Measurements from ENCODE around the gene SOHLH1. TPM values are rescaled to one million over a fixed set of nuclear protein-coding genes. Genes with fewer than 3 reads are reported as not detected.

SOHLH1 gene
- polyA plus RNA-seq, 1 of the 3 experiments (the other 2 are of a cell fraction), result not detected

DNA sequence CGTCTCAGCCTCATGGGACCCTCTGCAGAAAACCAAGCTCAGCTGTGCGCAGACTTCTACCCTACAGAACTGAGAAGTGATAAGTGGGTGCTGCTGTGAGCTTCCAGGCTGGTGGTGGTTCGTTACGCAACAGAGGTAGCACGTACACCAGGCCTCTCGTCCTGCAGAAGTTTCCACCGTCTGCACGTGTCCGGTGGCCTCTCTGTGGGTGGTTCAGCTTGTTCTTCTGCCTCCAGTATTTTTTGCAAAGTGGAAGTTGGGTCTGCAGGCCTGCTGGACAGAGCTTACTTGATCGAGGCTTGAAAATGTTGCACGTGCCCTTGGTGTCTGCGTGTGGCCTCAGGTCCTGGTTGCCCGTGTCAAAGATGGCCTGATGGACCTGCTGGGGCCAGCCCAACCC, 30.2 kb upstream of the SOHLH1 start:
- no peaks in the 10 kb centered on the region for H3K4me1 ChIP-seq (ENCODE audit: control insufficient read depth in 1 of 2, insufficient read depth in 2 of 2, low read depth in 1 of 2, low read length in 1 of 2)
- no peak overlapping the region for H3K27ac ChIP-seq (ENCODE audit: low read depth in 2 of 2, low read length in 1 of 2)
- no peak overlapping the region for H3K9ac ChIP-seq
- no peak overlapping the region for H3K4me2 ChIP-seq
- H3K9me2 ChIP-seq, result no peaks in the 10 kb centered on the region
- POLR2A ChIA-PET, result no interaction called here
- CTCF ChIA-PET, result interaction anchor here (1.4 kb wide), 1 partner anchor 25 kb away, joined by 3 read pairs; no protein-coding TSS in a partner anchor
- H4K20me1 ChIP-seq (ENCODE audit: insufficient read depth), result no peaks in the 10 kb centered on the region
- H3K27me3 ChIP-seq (ENCODE audit: insufficient read depth), result no peaks in the 10 kb centered on the region
- no peak overlapping the region for H3K4me3 ChIP-seq (ENCODE audit: low read depth in 2 of 2, low read length in 1 of 2)
- no peaks in the 10 kb centered on the region for H3K9me3 ChIP-seq
- TF ChIP-seq RCOR1 (IDR thresholded peaks at IDR 0.05; ENCODE audit: low read length) (no peak), GATA2 (CRISPR knock-in tag; IDR thresholded peaks at IDR 0.05) (no peak), TAF1 (IDR thresholded peaks at IDR 0.05; ENCODE audit: borderline replicate concordance, low read depth, low read length) (no peak), EP300 (IDR thresholded peaks at IDR 0.05; ENCODE audit: borderline replicate concordance in 1 of 2, low read depth in 1 of 2, low read length in 1 of 2) (no peak), RXRA (IDR thresholded peaks at IDR 0.05; ENCODE audit: borderline replicate concordance, low read depth) (no peak), ELF1 (IDR thresholded peaks at IDR 0.05) (no peak), YY1 (IDR thresholded peaks at IDR 0.05; ENCODE audit: low read depth) (no peak), EZH2phosphoT487 (IDR thresholded peaks at IDR 0.05; ENCODE audit: borderline replicate concordance, low read depth) (no peak), GABPA (IDR thresholded peaks at IDR 0.05; ENCODE audit: low read depth) (no peak), RFX5 (IDR thresholded peaks at IDR 0.05; ENCODE audit: low read length) (no peak), SIN3A (IDR thresholded peaks at IDR 0.05; ENCODE audit: borderline replicate concordance, low read depth, low read length) (no peak), RAD21 (IDR thresholded peaks at IDR 0.05; ENCODE audit: low read length) (no peak), TEAD4 (IDR thresholded peaks at IDR 0.05; ENCODE audit: borderline replicate concordance, insufficient read depth) (no peak), NFIC (IDR thresholded peaks at IDR 0.05; ENCODE audit: borderline replicate concordance) (no peak), CHD2 (IDR thresholded peaks at IDR 0.05; ENCODE audit: low read length, partially characterized antibody) (no peak)
- TF ChIP-seq, protein P1, sequence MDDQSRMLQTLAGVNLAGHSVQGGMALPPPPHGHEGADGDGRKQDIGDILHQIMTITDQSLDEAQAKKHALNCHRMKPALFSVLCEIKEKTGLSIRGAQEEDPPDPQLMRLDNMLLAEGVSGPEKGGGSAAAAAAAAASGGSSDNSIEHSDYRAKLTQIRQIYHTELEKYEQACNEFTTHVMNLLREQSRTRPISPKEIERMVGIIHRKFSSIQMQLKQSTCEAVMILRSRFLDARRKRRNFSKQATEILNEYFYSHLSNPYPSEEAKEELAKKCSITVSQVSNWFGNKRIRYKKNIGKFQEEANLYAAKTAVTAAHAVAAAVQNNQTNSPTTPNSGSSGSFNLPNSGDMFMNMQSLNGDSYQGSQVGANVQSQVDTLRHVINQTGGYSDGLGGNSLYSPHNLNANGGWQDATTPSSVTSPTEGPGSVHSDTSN (IDR thresholded peaks at IDR 0.05), result no peak
- TF ChIP-seq, protein P2, sequence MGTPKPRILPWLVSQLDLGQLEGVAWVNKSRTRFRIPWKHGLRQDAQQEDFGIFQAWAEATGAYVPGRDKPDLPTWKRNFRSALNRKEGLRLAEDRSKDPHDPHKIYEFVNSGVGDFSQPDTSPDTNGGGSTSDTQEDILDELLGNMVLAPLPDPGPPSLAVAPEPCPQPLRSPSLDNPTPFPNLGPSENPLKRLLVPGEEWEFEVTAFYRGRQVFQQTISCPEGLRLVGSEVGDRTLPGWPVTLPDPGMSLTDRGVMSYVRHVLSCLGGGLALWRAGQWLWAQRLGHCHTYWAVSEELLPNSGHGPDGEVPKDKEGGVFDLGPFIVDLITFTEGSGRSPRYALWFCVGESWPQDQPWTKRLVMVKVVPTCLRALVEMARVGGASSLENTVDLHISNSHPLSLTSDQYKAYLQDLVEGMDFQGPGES (IDR thresholded peaks at IDR 0.05; ENCODE audit: low read depth, low read length), result no peak
- TF ChIP-seq, protein P3, sequence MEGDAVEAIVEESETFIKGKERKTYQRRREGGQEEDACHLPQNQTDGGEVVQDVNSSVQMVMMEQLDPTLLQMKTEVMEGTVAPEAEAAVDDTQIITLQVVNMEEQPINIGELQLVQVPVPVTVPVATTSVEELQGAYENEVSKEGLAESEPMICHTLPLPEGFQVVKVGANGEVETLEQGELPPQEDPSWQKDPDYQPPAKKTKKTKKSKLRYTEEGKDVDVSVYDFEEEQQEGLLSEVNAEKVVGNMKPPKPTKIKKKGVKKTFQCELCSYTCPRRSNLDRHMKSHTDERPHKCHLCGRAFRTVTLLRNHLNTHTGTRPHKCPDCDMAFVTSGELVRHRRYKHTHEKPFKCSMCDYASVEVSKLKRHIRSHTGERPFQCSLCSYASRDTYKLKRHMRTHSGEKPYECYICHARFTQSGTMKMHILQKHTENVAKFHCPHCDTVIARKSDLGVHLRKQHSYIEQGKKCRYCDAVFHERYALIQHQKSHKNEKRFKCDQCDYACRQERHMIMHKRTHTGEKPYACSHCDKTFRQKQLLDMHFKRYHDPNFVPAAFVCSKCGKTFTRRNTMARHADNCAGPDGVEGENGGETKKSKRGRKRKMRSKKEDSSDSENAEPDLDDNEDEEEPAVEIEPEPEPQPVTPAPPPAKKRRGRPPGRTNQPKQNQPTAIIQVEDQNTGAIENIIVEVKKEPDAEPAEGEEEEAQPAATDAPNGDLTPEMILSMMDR (IDR thresholded peaks at IDR 0.05), result no peak
- DNase-seq, result no peak
- no peaks in the 10 kb centered on the region for H3K79me2 ChIP-seq (ENCODE audit: insufficient read depth)
- no peaks in the 10 kb centered on the region for H3K36me3 ChIP-seq (replicated peaks in 1 of 2; ENCODE audit: control insufficient read depth in 1 of 2, insufficient read depth in 2 of 2, low read length in 1 of 2)
- H2AFZ ChIP-seq (ENCODE audit: low read depth), result no peak overlapping the region
- WGBS (ENCODE audit: low lambda C conversion rate), result no CpG with 5 or more reads among the region's 13 CpGs
- no peaks in the 10 kb centered on the region for H3F3A ChIP-seq (replicated peaks; ENCODE audit: insufficient read depth)

All from SK-N-SH (cell line).